ENCODE data around the gene IDS.
A peak's percentile ranks its signal among the peaks of the same experiment; 100 is the strongest.
"Not testable (repeated sequence)": the region's sequence is repeated elsewhere in the genome, so short reads cannot be mapped to it uniquely, and the experiment has no call there.

Gene IDS

GRCh38 chrX:149490100-149490499, 15.0 kb downstream of the IDS start:
- no peaks in the 10 kb centered on the region for H3K79me2 ChIP-seq (ENCODE audit: insufficient read depth, low read depth)
- TF ChIP-seq CTCF (conservative IDR thresholded peaks at IDR 0.05; ENCODE audit: low read depth, low read length): no peak
- no peak overlapping the region for H2AFZ ChIP-seq (ENCODE audit: low read depth)
- no peak overlapping the region for H3K9ac ChIP-seq
- no peaks in the 10 kb centered on the region for H3K27me3 ChIP-seq (ENCODE audit: insufficient read depth, low read depth)
- no peak overlapping the region for H3K4me2 ChIP-seq
- H3K4me1 ChIP-seq (ENCODE audit: low read depth, poor library complexity, severe bottlenecking): no peaks in the 10 kb centered on the region
- no peaks in the 10 kb centered on the region for H3K36me3 ChIP-seq (ENCODE audit: insufficient read depth)
- no peaks in the 10 kb centered on the region for H4K20me1 ChIP-seq (ENCODE audit: insufficient read depth)
- no peak overlapping the region for H3K27ac ChIP-seq
- no peak overlapping the region for H3K4me3 ChIP-seq (IDR thresholded peaks at IDR 0.05; ENCODE audit: insufficient read depth, low read depth, low read length)

- not testable (repeated sequence) for H3K27ac ChIP-seq; H3K4me1 ChIP-seq (ENCODE audit: low read depth, poor library complexity, severe bottlenecking); H2AFZ ChIP-seq (ENCODE audit: low read depth); H3K27me3 ChIP-seq (ENCODE audit: insufficient read depth, low read depth); H3K36me3 ChIP-seq (ENCODE audit: insufficient read depth); H3K4me3 ChIP-seq (IDR thresholded peaks at IDR 0.05; ENCODE audit: insufficient read depth, low read depth, low read length); H3K79me2 ChIP-seq (ENCODE audit: insufficient read depth, low read depth); H3K4me2 ChIP-seq; H4K20me1 ChIP-seq (ENCODE audit: insufficient read depth); H3K9ac ChIP-seq
Measured at GRCh38 chrX:149488411-149489052, 16.6 kb downstream of the IDS start.

GRCh38 chrX:149488008-149488407, 17.1 kb downstream of the IDS start:
- not testable (repeated sequence) for H3K9ac ChIP-seq; H3K79me2 ChIP-seq (ENCODE audit: insufficient read depth, low read depth); H3K27ac ChIP-seq; H3K4me3 ChIP-seq (IDR thresholded peaks at IDR 0.05; ENCODE audit: insufficient read depth, low read depth, low read length); H3K4me1 ChIP-seq (ENCODE audit: low read depth, poor library complexity, severe bottlenecking); H3K4me2 ChIP-seq; H3K27me3 ChIP-seq (ENCODE audit: insufficient read depth, low read depth); H2AFZ ChIP-seq (ENCODE audit: low read depth); H4K20me1 ChIP-seq (ENCODE audit: insufficient read depth); H3K36me3 ChIP-seq (ENCODE audit: insufficient read depth)

DNA sequence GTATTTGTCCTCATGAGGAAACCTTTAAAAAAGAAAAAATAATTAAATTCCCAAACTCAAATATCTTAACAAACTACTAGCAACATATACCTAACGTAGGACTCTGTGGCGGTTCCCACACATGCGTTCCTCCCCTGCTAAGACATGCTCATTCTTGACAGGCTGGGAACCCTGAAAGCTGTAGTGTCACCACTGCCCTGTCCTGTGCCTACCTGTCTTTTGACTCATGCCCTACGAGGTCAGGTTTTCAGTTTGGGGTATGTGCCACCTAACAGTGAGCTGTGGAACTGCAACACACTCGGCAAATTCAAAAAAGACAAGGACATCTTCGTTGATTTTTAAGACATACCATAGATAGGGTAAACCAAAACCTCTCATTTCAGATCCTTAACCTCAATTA, 17.8 kb downstream of the IDS start:
- no peak overlapping the region for H3K9ac ChIP-seq
- H3K27me3 ChIP-seq (ENCODE audit: insufficient read depth, low read depth): no peaks in the 10 kb centered on the region
- no peaks in the 10 kb centered on the region for H4K20me1 ChIP-seq (ENCODE audit: insufficient read depth)
- no peak overlapping the region for H3K4me2 ChIP-seq
- no peaks in the 10 kb centered on the region for H3K79me2 ChIP-seq (ENCODE audit: insufficient read depth, low read depth)
- H2AFZ ChIP-seq (ENCODE audit: low read depth): no peak overlapping the region
- peak; percentile 42 for TF ChIP-seq CTCF (conservative IDR thresholded peaks at IDR 0.05; ENCODE audit: low read depth, low read length)
- H3K27ac ChIP-seq: no peak overlapping the region
- no peaks in the 10 kb centered on the region for H3K4me1 ChIP-seq (ENCODE audit: low read depth, poor library complexity, severe bottlenecking)
- no peaks in the 10 kb centered on the region for H3K36me3 ChIP-seq (ENCODE audit: insufficient read depth)
- H3K4me3 ChIP-seq (IDR thresholded peaks at IDR 0.05; ENCODE audit: insufficient read depth, low read depth, low read length): no peak overlapping the region

GRCh38 chrX:149476513-149476912, 28.6 kb downstream of the IDS start:
- Histone ChIP-seq H3K4me1 (ENCODE audit: low read depth, poor library complexity, severe bottlenecking) (no peaks in the 10 kb centered on the region), H3K27ac (no peak overlapping the region), H3K79me2 (ENCODE audit: insufficient read depth, low read depth) (no peaks in the 10 kb centered on the region), H4K20me1 (ENCODE audit: insufficient read depth) (no peaks in the 10 kb centered on the region), H3K4me2 (no peak overlapping the region), H3K27me3 (ENCODE audit: insufficient read depth, low read depth) (no peaks in the 10 kb centered on the region), H3K36me3 (ENCODE audit: insufficient read depth) (no peaks in the 10 kb centered on the region), H3K4me3 (IDR thresholded peaks at IDR 0.05; ENCODE audit: insufficient read depth, low read depth, low read length) (no peak overlapping the region), H3K9ac (no peak overlapping the region), H2AFZ (ENCODE audit: low read depth) (no peak overlapping the region)
- no peak for TF ChIP-seq CTCF (conservative IDR thresholded peaks at IDR 0.05; ENCODE audit: low read depth, low read length)
